Progenitor cell of endocrine pancreas (in vitro differentiated cells): ENCODE measurements around the gene PTPRT. TPM values are rescaled to one million over a fixed set of nuclear protein-coding genes. Genes with fewer than 3 reads are reported as not detected.
A peak's percentile ranks its signal among the peaks of the same experiment; 100 is the strongest.

Source experiments
- DNase-seq: peaks from one replicate; pipeline ENCODE4 v3.0.0; 2021; ENCODE audit warnings: low spot score; ENCODE audit not compliant: unreplicated experiment
- H3K27ac Mint-ChIP-seq: 2 replicates; pipeline ENCODE4 v1.8.0; 2021; ENCODE audit warnings: mild to moderate bottlenecking, moderate library complexity, mixed read lengths
- H3K27me3 Mint-ChIP-seq: 2 replicates; pipeline ENCODE4 v1.8.0; 2021; ENCODE audit warnings: mixed read lengths
- H3K36me3 Mint-ChIP-seq: 2 replicates; pipeline ENCODE4 v1.8.0; 2022; ENCODE audit warnings: mixed read lengths; ENCODE audit not compliant: insufficient read depth
- H3K4me1 Mint-ChIP-seq: 2 replicates; pipeline ENCODE4 v1.8.0; 2021; ENCODE audit warnings: low read depth, mixed read lengths
- H3K4me3 Mint-ChIP-seq: 2 replicates; pipeline ENCODE4 v1.8.0; 2021; ENCODE audit warnings: low read depth, mild to moderate bottlenecking, moderate library complexity, mixed read lengths
- H3K9me3 Mint-ChIP-seq: 2 replicates; pipeline ENCODE4 v1.8.0; 2021; ENCODE audit warnings: low read depth, mixed read lengths
- total RNA-seq: library from RNA; stranded (reverse); gene quantifications from 2 replicates; pipeline ENCODE4 v1.2.1, GENCODE V29; 2021
- TF ChIP-seq, protein P1 (sequence below): fragments of 200-600 bp; sonication (generic); IDR thresholded peaks from one replicate; pipeline ENCODE4 v1.5.0; 2021; ENCODE audit warnings: antibody characterized with exemption, mild to moderate bottlenecking; ENCODE audit not compliant: unreplicated experiment

Gene PTPRT
- total RNA-seq, 1 donor from 2014 or later = 65.9 TPM

DNA sequence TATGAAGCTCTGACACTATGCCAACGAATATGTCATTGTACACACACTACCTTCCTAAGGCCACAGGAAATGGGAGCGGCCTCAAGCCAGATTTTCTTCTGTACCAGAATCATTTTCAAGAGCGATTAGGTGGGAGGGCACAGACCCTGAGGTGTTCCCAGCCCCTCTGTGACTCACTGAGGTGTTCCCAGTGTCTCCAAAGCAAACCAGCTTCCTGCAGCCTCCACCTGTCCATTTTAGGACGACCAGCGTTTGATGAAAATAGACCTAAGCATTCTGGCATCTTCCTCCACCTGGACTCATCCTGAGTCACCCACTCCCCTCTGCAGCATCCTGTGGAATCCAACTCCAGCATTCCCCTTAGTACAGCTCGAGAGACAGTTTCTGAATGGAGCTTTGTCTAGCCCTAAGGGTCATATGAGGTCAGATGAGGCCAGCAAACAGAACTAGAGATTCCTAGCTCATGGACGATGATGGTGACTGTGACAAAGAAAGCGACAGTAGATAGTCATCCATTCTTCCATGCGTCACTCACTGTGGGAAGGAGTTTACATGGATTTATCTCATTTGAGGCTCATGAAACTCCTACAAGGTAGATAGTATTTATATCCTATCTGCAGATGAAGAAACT, 203.4 kb downstream of the PTPRT start:
- Mint-ChIP-seq H3K27me3 (no peaks in the 10 kb centered on the region), H3K27ac (peak overlapping the region; percentile 38), H3K4me3 (no peak overlapping the region), H3K4me1 (peaks cover 36% of the 10 kb centered on the region), H3K9me3 (no peaks in the 10 kb centered on the region), H3K36me3 (peaks cover 11% of the 10 kb centered on the region)
- no peak for DNase-seq
- TF ChIP-seq, protein P1, sequence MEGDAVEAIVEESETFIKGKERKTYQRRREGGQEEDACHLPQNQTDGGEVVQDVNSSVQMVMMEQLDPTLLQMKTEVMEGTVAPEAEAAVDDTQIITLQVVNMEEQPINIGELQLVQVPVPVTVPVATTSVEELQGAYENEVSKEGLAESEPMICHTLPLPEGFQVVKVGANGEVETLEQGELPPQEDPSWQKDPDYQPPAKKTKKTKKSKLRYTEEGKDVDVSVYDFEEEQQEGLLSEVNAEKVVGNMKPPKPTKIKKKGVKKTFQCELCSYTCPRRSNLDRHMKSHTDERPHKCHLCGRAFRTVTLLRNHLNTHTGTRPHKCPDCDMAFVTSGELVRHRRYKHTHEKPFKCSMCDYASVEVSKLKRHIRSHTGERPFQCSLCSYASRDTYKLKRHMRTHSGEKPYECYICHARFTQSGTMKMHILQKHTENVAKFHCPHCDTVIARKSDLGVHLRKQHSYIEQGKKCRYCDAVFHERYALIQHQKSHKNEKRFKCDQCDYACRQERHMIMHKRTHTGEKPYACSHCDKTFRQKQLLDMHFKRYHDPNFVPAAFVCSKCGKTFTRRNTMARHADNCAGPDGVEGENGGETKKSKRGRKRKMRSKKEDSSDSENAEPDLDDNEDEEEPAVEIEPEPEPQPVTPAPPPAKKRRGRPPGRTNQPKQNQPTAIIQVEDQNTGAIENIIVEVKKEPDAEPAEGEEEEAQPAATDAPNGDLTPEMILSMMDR = no peak

GRCh38 chr20:42985628-42986027, 204.1 kb downstream of the PTPRT start:
- peaks cover 40% of the 10 kb centered on the region for H3K4me1 Mint-ChIP-seq
- TF ChIP-seq, protein P1 = peak; percentile 11
- peaks cover 11% of the 10 kb centered on the region for H3K36me3 Mint-ChIP-seq
- no peak overlapping the region for H3K4me3 Mint-ChIP-seq
- DNase-seq = no peak
- H3K9me3 Mint-ChIP-seq = no peaks in the 10 kb centered on the region
- H3K27me3 Mint-ChIP-seq = no peaks in the 10 kb centered on the region
- peak overlapping the region; percentile 38 for H3K27ac Mint-ChIP-seq

GRCh38 chr20:42982218-42982617, 207.5 kb downstream of the PTPRT start:
- no peak overlapping the region for H3K27ac Mint-ChIP-seq

GRCh38 chr20:42981253-42981652, 208.5 kb downstream of the PTPRT start:
- TF ChIP-seq, protein P1 = no peak
- Mint-ChIP-seq H3K9me3 (peaks cover 6% of the 10 kb centered on the region), H3K4me1 (peaks cover 42% of the 10 kb centered on the region), H3K36me3 (peaks cover 14% of the 10 kb centered on the region), H3K27me3 (no peaks in the 10 kb centered on the region), H3K27ac (peak overlapping the region; percentile 97), H3K4me3 (no peak overlapping the region)
- DNase-seq = no peak

More at GRCh38 chr20:42982218-42982617, 207.5 kb downstream of the PTPRT start:
- Mint-ChIP-seq H3K4me3 (no peak overlapping the region), H3K4me1 (peaks cover 47% of the 10 kb centered on the region), H3K27me3 (no peaks in the 10 kb centered on the region), H3K36me3 (peaks cover 14% of the 10 kb centered on the region), H3K9me3 (peaks cover 6% of the 10 kb centered on the region)
- no peak for DNase-seq
- TF ChIP-seq, protein P1 = no peak

DNA sequence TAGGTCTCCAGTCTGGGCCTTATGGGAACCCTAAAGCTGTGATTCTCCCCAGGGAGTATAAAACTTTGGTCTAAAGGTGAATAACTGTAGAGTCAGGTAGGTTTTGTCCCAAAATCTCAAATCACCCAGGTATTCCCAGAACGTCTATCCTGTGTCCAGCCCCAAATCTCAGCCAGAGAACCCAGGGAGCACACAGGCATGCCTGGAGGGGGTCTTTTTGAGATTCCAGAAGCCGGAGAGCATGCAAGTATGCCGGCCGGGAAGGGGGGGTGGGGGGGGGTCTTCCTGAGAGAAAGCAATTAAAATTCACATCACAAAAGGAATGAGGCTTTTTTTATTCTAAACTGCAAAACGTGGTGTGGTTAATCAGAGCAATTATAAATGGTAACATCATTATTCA, 210.0 kb downstream of the PTPRT start:
- H3K27ac Mint-ChIP-seq = peak overlapping the region; percentile 97
- TF ChIP-seq, protein P1 = no peak
- H3K27me3 Mint-ChIP-seq = no peaks in the 10 kb centered on the region
- no peak for DNase-seq
- H3K4me3 Mint-ChIP-seq = no peak overlapping the region
- H3K9me3 Mint-ChIP-seq = peaks cover 6% of the 10 kb centered on the region
- peaks cover 13% of the 10 kb centered on the region for H3K36me3 Mint-ChIP-seq
- H3K4me1 Mint-ChIP-seq = peaks cover 43% of the 10 kb centered on the region
